NCI-H146 (cell line): ENCODE data around the gene NAV2.
A peak's percentile ranks its signal among the peaks of the same experiment; 100 is the strongest.

Experiments
- DNase-seq: peaks from one replicate; lab custom pipeline; 2025; lab: John Stamatoyannopoulos, UW

NAV2 gene

DNA sequence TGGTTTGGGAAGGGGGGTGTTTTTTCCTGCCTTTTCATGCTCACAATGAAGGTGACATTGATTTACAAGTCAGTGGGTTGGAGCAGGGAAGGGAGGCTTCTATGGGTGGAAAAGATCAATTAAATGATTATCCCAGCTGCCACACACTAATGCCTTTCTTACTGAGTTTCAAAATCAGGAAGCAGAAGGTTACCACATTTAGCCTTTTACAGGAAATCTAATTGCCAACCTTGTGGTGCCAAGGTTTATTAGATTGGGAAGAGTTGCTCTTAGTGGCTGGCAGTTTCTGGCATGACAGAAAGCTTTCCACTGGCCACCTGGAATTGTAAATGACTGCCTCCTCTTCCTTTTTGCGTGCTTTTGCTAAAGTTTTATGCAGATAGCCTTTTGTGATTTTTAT is 98.7 kb downstream of the NAV2 start:
- DNase-seq = peak; percentile 81

GRCh38 chr11:19812096-19812495 is 99.5 kb downstream of the NAV2 start:
- DNase-seq = peak; percentile 13

- DNase-seq = no peak
Observed at GRCh38 chr11:19812710-19813109, 100.1 kb downstream of the NAV2 start.

DNA sequence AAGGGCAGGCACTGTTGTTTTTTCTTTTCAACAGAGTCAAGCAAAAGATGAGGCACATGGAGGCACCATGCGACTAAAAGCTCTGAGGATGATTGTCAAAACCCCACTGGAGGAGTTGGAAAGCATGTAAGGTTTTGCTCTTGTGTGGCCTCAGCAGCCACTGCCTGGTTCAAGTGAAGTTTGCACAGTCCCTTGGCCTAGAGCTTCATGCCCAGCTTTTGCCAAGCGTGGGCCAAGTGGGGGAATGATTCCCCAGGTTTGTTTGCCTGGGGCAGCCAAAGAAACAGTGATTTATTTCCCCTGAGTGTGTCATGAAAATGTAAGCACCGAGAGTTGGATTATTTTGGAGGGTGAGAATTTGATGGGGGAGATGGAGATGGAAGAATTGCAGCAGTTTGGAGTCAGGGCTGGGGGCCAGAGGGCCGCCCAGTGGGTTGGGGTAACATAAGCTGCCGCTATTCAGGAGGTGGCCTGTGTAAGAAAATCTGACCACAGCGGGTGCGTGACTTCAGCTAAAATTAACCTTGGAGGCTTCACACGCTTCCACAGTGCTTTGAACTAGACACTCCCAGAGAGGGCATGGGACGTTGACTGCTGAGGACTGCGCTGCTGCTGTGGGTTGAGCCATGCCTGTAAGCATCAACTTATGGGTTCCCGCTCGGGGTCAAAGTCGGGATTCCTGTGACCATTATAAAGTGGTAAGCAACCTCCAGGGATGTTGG is 100.7 kb downstream of the NAV2 start:
- no peak for DNase-seq

DNA sequence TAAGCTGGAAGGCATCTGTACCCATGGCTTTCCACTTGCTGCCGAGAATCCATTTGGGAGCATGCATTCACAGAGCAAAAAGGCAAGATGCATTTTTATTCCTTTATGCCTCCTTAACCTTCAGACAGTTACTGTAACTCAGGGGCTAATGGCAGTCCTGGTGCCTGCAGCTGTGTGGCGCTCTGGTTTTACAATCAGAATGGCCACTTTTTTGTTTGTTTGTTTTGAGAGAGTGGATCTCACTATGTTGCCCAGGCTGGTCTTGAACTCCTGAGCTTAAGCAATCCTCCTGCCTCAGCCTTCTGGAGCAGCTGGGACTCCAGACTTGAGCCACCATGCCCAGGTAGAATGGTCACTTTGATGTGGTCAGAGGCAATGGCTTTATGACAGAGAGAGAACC is 101.8 kb downstream of the NAV2 start:
- no peak for DNase-seq

DNA sequence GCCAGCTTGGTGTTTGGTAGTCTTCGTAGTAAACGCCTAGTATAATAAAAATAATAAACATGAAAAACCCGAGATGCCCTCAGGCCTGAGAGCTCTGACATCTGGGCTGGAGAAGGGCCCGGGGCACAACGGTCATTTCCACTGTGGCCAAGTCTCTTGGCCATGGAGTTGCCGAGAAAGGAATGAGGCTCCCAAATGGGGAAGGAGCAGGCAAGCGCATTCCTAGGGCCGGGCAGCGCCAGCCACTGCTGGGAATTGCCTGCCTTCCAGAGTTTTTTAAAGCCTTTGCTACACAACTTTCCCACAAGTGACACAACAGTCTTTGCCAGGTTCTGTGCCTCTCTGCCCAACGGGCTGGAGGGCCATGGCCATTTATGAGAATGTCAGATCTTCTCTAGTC is 103.4 kb downstream of the NAV2 start:
- no peak for DNase-seq

- DNase-seq = no peak
Observed at GRCh38 chr11:19816817-19817216, 104.2 kb downstream of the NAV2 start.

- no peak for DNase-seq
Observed at GRCh38 chr11:19817265-19817851, 104.7 kb downstream of the NAV2 start.

DNA sequence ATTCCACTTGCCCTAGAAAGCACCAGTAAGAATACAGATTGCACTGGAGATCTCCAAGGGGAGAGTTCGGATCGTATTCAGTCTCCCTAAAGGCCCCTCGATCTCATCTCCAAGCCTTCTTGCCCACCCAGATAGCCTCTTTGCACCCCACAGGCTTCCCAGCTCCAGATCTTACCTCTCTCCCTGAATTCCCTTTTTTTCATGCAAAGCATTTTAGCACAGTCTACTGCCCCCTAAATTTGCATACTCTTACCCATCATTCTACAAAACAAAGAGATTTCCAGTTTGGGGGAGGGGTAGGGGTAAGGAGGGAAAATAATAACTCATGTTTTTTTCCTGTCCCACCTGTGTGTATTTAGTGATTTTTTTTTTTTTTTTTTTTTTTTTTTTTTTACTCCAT is 105.2 kb downstream of the NAV2 start:
- peak; percentile 27 for DNase-seq

DNA sequence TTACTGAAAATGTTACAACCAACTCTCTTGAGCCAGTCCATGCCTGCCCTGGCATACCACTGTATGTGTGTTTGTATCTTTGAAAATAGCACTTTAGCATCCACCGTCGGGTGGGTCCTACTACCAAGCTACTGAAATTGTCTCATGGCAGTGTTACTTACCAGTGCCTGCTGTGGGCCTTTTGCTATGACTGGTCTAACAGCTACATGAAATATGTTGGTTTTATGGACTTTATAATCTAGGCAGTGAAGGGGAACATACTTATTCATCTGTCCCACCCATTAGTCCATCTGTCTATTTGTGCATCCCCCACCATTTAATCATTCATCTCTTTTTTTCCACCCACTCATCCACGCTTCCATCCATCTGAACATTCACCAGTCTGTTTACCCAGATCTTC is 106.0 kb downstream of the NAV2 start:
- DNase-seq = no peak

GRCh38 chr11:19819148-19819547 is 106.5 kb downstream of the NAV2 start:
- no peak for DNase-seq

DNA sequence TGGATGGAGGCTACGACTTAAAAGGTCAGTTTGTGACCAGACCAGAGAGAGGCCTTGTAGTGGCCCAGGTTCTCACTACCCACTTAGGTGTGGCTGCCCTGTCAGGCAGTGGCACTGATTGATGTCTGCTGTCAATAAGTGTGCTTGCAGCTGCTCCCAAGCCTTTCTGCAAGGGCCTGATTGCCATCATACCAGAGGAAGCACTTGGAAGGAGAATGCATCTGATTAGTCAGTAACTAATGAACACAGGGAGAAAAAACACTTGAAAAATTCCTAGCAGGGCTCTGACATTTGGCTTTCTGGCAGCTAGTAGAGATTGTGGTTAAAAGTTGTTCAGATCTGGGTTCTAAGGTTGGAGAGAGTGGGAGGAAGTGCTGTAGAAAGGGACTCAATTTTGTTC is 107.5 kb downstream of the NAV2 start:
- no peak for DNase-seq

DNA sequence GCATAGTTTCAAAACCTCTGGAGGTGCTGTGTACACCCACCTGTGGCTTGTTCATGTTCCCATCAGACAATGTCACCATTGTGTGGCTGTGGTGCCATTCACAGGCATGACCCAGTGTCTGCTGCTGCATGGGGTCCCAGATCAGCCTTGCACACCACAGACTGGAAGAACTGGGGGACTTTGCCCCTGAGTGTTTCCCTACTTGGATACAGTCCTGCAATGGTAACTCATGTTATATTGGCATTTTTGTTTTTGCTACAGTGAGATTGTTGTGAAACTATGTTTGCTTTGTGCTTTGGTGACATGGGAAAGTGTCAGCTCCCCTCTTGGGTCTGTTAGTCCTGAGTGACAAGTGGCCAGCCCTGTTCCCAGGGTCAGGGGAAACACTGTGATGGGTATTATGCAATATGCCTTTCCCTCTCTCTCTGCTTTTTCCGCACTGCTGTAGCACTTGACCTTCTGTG is 108.8 kb downstream of the NAV2 start:
- DNase-seq = no peak

GRCh38 chr11:19821993-19822392 is 109.4 kb downstream of the NAV2 start:
- DNase-seq = no peak

GRCh38 chr11:19822531-19822930 is 109.9 kb downstream of the NAV2 start:
- DNase-seq = no peak

DNA sequence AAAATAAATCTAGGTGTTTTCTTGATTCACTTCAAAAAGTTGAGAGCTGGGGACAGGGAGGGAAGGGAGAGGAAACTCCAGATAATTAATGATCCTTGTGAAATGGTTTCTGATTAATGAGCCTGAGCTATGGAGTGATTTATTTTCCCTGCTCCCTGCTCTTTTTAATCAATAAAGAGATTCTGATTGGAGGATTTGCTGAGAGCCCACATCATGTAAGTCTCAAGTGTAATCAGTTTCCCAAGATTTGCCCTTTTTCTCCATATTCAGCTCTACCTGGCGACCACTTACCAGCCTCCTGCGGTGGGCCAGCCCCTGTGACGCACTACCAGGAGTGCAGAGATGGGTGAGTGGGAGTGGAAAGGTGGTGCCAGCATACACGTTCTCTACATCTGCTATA is 114.0 kb downstream of the NAV2 start:
- no peak for DNase-seq

DNA sequence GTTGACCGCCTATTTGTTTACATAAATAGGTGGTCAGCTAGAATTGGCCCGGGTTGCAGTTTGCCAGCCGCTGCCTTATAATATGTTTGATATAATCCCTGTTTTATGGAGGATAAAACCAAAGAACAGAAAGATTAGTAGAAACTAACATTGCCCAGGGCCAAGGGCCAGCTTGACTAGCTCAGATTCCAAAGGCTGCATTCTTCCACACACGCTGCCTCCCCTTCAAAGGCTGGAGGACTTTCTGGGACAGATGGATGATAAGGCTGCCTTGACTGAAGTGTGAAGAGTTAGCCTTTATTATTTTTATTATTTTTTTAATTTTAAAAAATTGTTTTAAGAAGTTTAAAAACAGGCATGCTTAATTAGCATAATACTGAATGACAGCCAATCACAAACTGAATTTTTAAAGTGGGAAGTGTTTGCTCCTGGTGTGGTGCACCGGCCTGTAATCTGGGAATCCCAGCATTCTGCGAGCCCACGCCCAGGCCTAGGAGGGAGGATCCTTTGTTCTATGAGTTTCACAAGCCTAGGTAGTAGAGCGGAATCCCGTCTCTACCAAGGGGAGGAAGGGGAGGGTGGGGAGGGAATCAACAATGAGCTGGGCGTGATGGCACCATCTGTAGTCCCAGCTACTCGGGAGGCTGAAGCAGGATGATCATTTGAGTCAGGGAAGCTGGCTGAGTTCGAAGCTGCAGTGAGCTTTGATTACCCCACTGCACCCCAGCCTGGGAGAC is 114.9 kb downstream of the NAV2 start:
- DNase-seq = no peak

GRCh38 chr11:19828382-19829108 is 115.9 kb downstream of the NAV2 start:
- no peak for DNase-seq

DNA sequence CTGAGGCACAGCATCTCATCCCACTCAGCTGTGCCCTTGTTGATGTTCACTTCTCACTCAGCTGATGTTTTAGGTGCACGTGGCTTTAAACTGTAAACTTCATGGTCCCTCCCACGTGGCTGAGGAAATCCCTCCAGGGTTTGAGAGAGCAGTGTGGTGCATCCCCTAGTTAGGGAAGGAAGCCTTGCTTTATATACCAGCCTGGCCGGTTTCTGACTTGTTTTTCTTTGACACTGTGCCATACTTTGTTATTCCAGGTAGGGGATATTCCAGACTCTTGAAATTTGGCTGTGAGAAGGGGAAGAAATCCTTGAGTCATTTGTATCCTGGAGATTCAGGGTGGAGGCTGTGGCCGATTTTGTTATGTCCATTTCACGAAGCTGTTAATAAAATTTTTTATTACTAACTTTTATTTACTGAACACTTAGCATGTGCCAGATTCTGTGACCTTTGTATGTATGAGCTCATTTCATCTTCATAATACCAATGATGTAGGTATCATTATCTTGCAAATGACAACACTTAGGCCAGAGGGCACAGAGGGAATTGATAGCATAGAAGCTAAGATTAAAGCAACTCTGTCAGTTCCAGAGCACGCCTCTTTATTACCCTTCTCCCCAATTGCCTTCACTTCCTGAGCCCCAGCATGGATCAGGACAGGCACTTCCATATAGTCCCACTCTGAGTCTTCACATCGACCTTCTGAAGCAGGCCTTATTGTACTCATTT is 116.6 kb downstream of the NAV2 start:
- DNase-seq = no peak

DNA sequence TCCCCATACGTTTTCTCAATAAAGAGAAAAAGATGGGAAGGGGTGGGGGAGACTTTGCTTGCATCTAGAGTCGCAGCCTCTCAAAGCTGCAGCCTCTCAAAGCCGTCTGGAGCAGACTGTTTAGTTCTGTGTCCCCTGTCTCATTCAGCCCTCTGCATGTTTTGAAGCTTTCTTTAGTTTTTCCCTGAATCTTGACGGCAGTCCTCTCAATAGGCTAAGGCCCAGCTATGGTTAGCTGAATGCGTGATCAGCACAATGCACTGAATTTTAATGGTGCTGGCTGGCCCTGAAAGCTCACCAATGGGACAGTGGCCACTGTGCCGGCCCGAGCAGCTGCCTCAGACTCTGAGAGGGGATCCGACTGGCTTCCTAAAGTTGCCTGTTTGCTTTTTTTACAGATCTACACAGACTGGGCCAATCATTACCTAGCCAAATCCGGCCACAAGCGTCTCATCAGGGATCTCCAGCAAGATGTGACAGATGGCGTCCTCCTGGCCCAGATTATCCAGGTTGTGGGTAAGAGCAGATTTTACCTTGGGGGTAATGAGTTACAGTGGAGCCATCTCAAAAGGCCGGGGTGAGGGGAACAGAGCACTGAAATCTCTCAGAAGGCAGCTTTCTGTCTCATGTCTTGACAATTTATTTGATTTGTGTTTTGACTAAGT is 119.6 kb downstream of the NAV2 start:
- DNase-seq = no peak

DNA sequence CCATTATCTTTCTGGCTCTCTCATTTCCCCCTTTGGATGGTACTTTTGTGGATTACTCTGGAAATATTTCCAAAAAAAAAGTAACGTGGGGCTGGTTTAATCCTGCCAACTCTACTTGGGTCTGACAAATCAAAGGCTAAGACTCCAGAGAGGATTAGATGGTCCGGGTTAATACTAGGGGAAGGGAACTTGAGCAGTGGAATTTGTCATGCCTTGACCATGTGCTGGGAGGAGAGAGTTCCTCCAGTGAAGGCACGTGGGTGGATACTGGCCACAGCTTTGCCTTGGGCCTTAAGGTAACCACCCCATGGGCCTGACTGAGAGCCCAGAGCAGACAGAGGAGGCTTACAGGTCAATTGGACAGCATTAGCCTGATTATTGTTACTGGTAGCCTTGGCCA is 120.3 kb downstream of the NAV2 start:
- DNase-seq = no peak
